Panc1 (cell line): ENCODE measurements around the gene DNM3. TPM values are rescaled to one million over a fixed set of nuclear protein-coding genes. Genes with fewer than 3 reads are reported as not detected.
A peak's percentile ranks its signal among the peaks of the same experiment; 100 is the strongest.

Experiments
- ATAC-seq: fragments of 200-7000 bp; cut with Tn5 transposase; 2 replicates; pipeline ENCODE4 v1.9.1; 2020; ENCODE audit warnings: mild to moderate bottlenecking, moderate library complexity
- BruUV-seq: library from RNA; stranded (reverse); fragments of 400-500 nt; replicated peaks from 2 replicates; lab custom pipeline; 2021; lab: Mats Ljungman, UMichigan
- CTCF ChIA-PET: fragments of 300-600 bp; sonication (Branson Sonifier 250); formaldehyde crosslinking; loops from one replicate; lab custom pipeline; 2022; ENCODE audit warnings: antibody characterized with exemption; lab: Charles Lee
- POLR2A ChIA-PET: fragments of 300-600 bp; sonication (Branson Sonifier 250); formaldehyde crosslinking; loops from one replicate; lab custom pipeline; 2022; ENCODE audit warnings: antibody characterized with exemption; lab: Charles Lee
- DNase-seq: peaks from one replicate; pipeline ENCODE4 v3.0.0-alpha.2; 2010; ENCODE audit warnings: low read depth, low spot score
- H3K27ac ChIP-seq: 2 replicates; pipeline ENCODE4 v1.5.1; 2011; ENCODE audit warnings: mild to moderate bottlenecking, low read length, inconsistent platforms
- H3K27me3 ChIP-seq: fragments of 200-500 bp; sonication (Bioruptor generic); 2 replicates; pipeline ENCODE4 v1.6.0; 2014; ENCODE audit warnings: low read length, inconsistent platforms; ENCODE audit not compliant: control insufficient read depth, insufficient read depth
- H3K36me3 ChIP-seq: fragments of 200-500 bp; sonication (Bioruptor generic); 2 replicates; pipeline ENCODE4 v1.5.1; 2014; ENCODE audit warnings: inconsistent platforms, mild to moderate bottlenecking, low read length, moderate library complexity; ENCODE audit not compliant: control insufficient read depth, insufficient read depth
- H3K4me1 ChIP-seq: 2 replicates; pipeline ENCODE4 v1.5.1; 2011; ENCODE audit warnings: inconsistent platforms, mild to moderate bottlenecking, low read length, moderate library complexity; ENCODE audit not compliant: control insufficient read depth, insufficient read depth
- H3K4me3 ChIP-seq, 2 experiments: 2 replicates each; pipeline ENCODE4 v1.5.1; 2011 to 2012; ENCODE audit warnings: low read depth in 2 of 2, low read length in 2 of 2, mild to moderate bottlenecking in 2 of 2, inconsistent platforms in 1 of 2, moderate library complexity in 1 of 2
- H3K9me3 ChIP-seq: fragments of 200-500 bp; sonication (Bioruptor generic); 2 replicates; pipeline ENCODE4 v1.5.1; 2014; ENCODE audit warnings: low read depth, mild to moderate bottlenecking, inconsistent platforms, low read length, moderate library complexity; ENCODE audit not compliant: control insufficient read depth, insufficient read depth
- CTCF ChIP-seq: fragments of 450-650 bp; IDR thresholded peaks from 2 replicates; pipeline ENCODE4 v1.5.1; 2017; ENCODE audit warnings: mild to moderate bottlenecking
- POLR2AphosphoS5 ChIP-seq: IDR thresholded peaks from 2 replicates; pipeline ENCODE4 v1.6.1; 2012; ENCODE audit warnings: mild to moderate bottlenecking, low read depth, low read length, moderate library complexity
- REST ChIP-seq, 2 experiments: IDR thresholded peaks; 2 replicates each; pipeline ENCODE4 v1.6.1; 2011 to 2012; ENCODE audit warnings: low read depth in 2 of 2, control low read depth in 1 of 2, low read length in 1 of 2, mild to moderate bottlenecking in 1 of 2, moderate library complexity in 1 of 2; ENCODE audit not compliant: insufficient read depth in 1 of 2
- SIN3A ChIP-seq: IDR thresholded peaks from 2 replicates; pipeline ENCODE4 v1.6.1; 2012; ENCODE audit warnings: low read depth, mild to moderate bottlenecking, low read length, moderate library complexity, borderline replicate concordance; ENCODE audit not compliant: insufficient read depth
- TCF7L2 ChIP-seq: IDR thresholded peaks from 2 replicates; pipeline ENCODE4 v1.6.1; 2011; ENCODE audit warnings: mild to moderate bottlenecking, low read depth, low read length, inconsistent platforms
- in situ Hi-C: cut with HindIII; loops from 2 replicates; pipeline ENCODE4 v1.10.0; 2016; ENCODE audit warnings: low sequenced_read_pairs, low pct_unique_long_range_greater_than_20kb
- intact Hi-C: fragments of 100-400 bp; cut with micrococcal nuclease; formaldehyde crosslinking; loops from one replicate; pipeline ENCODE4 v1.10.0; 2022; ENCODE audit not compliant: unreplicated experiment
- total RNA-seq: library from RNA; stranded (reverse); gene quantifications from one replicate; pipeline ENCODE4 v1.2.1, GENCODE V29; 2021; ENCODE audit not compliant: unreplicated experiment

Gene DNM3
- total RNA-seq, 1 experiment from 2014 or later = 0.46 TPM

- intact Hi-C loops (no loop called here), in situ Hi-C loops (no loop called here)
- POLR2A ChIA-PET = no interaction called here
- Histone ChIP-seq H3K4me3 (no peak overlapping the region), H3K36me3 (no peaks in the 10 kb centered on the region), H3K9me3 (no peaks in the 10 kb centered on the region), H3K27ac (peak overlapping the region; percentile 78; the same call in 1 of the 2 replicates), H3K4me1 (peaks cover 19% of the 10 kb centered on the region), H3K27me3 (no peaks in the 10 kb centered on the region)
- no TSS peak for BruUV-seq
- DNase-seq (no peak), ATAC-seq (no peak)
- CTCF ChIA-PET = no interaction called here
- TF ChIP-seq POLR2AphosphoS5 = no peak
- no peak for TF ChIP-seq CTCF
- TF ChIP-seq SIN3A = no peak
- no peak for TF ChIP-seq TCF7L2
- TF ChIP-seq REST (IDR thresholded peaks at IDR 0.05; ENCODE audit: insufficient read depth in 1 of 2, low read depth in 2 of 2, low read length in 1 of 2) = no peak
Measured at GRCh38 chr1:172272087-172272486, 430.8 kb downstream of the DNM3 start.

GRCh38 chr1:172273647-172274396, 432.5 kb downstream of the DNM3 start:
- no peak for ATAC-seq
- CTCF ChIA-PET = no interaction called here
- DNase-seq = no peak
- BruUV-seq = no TSS peak
- in situ Hi-C loops (no loop called here), intact Hi-C loops (no loop called here)
- Histone ChIP-seq H3K4me3 (no peak overlapping the region), H3K4me1 (peaks cover 19% of the 10 kb centered on the region), H3K27ac (peak overlapping the region; percentile 46; the same call in 1 of the 2 replicates), H3K36me3 (no peaks in the 10 kb centered on the region), H3K9me3 (no peaks in the 10 kb centered on the region), H3K27me3 (no peaks in the 10 kb centered on the region)
- POLR2A ChIA-PET = no interaction called here
- TF ChIP-seq POLR2AphosphoS5 (no peak), CTCF (no peak), TCF7L2 (no peak), SIN3A (no peak), REST (IDR thresholded peaks at IDR 0.05; ENCODE audit: insufficient read depth in 1 of 2, low read depth in 2 of 2, low read length in 1 of 2) (no peak)
